ENCODE results near the gene CAMK2D.

CAMK2D gene

DNA sequence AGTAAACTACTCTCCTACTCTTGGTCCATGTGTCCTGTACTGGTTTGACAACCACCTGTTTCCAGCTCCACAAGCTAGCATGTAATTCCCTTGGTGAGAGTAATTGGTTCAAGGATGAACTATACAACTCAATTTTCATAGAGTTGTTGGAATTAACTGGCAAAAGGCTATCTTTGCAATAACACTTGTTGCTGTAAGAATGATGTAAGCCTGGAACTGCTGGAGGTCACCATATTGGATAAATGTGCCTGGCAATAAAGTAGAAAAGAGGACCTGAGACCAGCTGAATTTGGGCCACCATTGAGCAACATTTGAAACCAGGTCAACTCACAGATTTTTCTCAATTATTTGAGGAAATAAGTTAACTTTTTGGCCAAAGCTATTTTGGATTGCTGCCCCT lies 175.5 kb downstream of the CAMK2D start:
- TF ChIP-seq CTCF (IDR thresholded peaks at IDR 0.05; ENCODE audit: extremely low read depth, missing control alignments), result no peak
- no peak for DNase-seq (ENCODE audit: low spot score)

GRCh38 chr4:113584407-113585150 lies 177.0 kb downstream of the CAMK2D start:
- DNase-seq (ENCODE audit: low spot score), result no peak

GRCh38 chr4:113582737-113583136 lies 178.8 kb downstream of the CAMK2D start:
- TF ChIP-seq CTCF (IDR thresholded peaks at IDR 0.05; ENCODE audit: extremely low read depth, missing control alignments), result no peak
- DNase-seq (ENCODE audit: low spot score), result no peak

More at GRCh38 chr4:113584407-113585150, 177.0 kb downstream of the CAMK2D start:
- no peak for TF ChIP-seq CTCF (IDR thresholded peaks at IDR 0.05; ENCODE audit: extremely low read depth, missing control alignments)

- no peak for TF ChIP-seq CTCF (IDR thresholded peaks at IDR 0.05; ENCODE audit: extremely low read depth, missing control alignments)
- DNase-seq (ENCODE audit: low spot score), result no peak
These were observed 182.2 kb downstream of the CAMK2D start for GRCh38 chr4:113579360-113579759.

- no peak for TF ChIP-seq CTCF (IDR thresholded peaks at IDR 0.05; ENCODE audit: extremely low read depth, missing control alignments)
- DNase-seq (ENCODE audit: low spot score), result no peak
These were observed 184.4 kb downstream of the CAMK2D start for GRCh38 chr4:113576947-113577678.

- DNase-seq (ENCODE audit: low spot score), result no peak
- no peak for TF ChIP-seq CTCF (IDR thresholded peaks at IDR 0.05; ENCODE audit: extremely low read depth, missing control alignments)
These were observed 186.1 kb downstream of the CAMK2D start for GRCh38 chr4:113575401-113575800.

DNA sequence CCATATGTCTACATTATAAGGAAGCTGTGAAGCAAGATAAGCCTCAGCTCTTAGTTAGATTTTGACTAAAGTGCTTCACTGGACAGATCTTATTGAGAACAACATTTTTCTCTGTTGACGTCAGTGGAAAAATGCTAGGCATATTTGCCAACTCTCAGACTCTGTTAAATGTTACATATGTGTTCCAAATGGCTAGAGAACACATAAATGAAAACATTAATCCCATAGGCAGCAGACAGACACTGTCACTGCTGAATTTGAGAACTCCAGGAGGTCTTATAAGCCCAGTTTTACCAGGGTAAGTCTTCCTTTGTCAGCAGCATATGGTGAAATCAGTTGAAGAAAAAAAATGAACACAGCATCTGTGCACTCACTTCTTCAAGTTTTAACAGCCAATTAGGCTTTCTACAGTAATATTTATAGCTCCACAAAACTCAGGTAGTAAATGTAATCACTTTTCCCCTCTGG lies 186.9 kb downstream of the CAMK2D start:
- no peak for TF ChIP-seq CTCF (IDR thresholded peaks at IDR 0.05; ENCODE audit: extremely low read depth, missing control alignments)
- no peak for DNase-seq (ENCODE audit: low spot score)
